CD4-positive, alpha-beta memory T cell (primary cell): ENCODE results near the gene LMO7. TPM values are rescaled to one million over a fixed set of nuclear protein-coding genes. Genes with fewer than 3 reads are reported as not detected.
A peak's percentile ranks its signal among the peaks of the same experiment; 100 is the strongest.

ENCODE experiments used
- CTCF ChIA-PET: fragments of 350-600 bp; sonication (Branson Sonifier 250); formaldehyde crosslinking; loops from one replicate; lab custom pipeline; 2021; ENCODE audit warnings: inconsistent platforms; ENCODE audit not compliant: partially characterized antibody; lab: Charles Lee
- POLR2A ChIA-PET: fragments of 350-600 bp; sonication (Branson Sonifier 250); formaldehyde crosslinking; loops from one replicate; lab custom pipeline; 2021; ENCODE audit not compliant: partially characterized antibody; lab: Charles Lee
- DNase-seq, 5 donors: peaks; one replicate each; pipeline versions ENCODE4 v3.0.0 to v3.0.0-alpha.2; 2020 to 2022; ENCODE audit warnings: mixed read lengths in 1 of 5
- H3K27ac ChIP-seq: one replicate; pipeline ENCODE4 v1.7.0; 2013; ENCODE audit warnings: low read depth, low read length
- H3K27me3 ChIP-seq: 2 replicates; pipeline ENCODE4 v1.7.0; 2013; ENCODE audit warnings: mild to moderate bottlenecking, low read length, moderate library complexity; ENCODE audit not compliant: insufficient read depth
- H3K36me3 ChIP-seq: 2 replicates; pipeline ENCODE4 v1.7.0; 2013; ENCODE audit warnings: mild to moderate bottlenecking, low read length, moderate library complexity; ENCODE audit not compliant: insufficient read depth
- H3K4me1 ChIP-seq: 2 replicates; pipeline ENCODE4 v1.7.0; 2013; ENCODE audit warnings: mild to moderate bottlenecking, low read length, moderate library complexity; ENCODE audit not compliant: insufficient read depth
- H3K4me3 ChIP-seq, 2 donors: one replicate each; pipeline ENCODE4 v1.7.0; 2013; ENCODE audit warnings: low read length in 2 of 2, mild to moderate bottlenecking in 1 of 2
- H3K9me3 ChIP-seq, 2 donors: one replicate each; pipeline ENCODE4 v1.7.0; 2013; ENCODE audit warnings: low read length in 2 of 2, control low read depth in 1 of 2; ENCODE audit not compliant: control insufficient read depth in 1 of 2
- H3K27ac Mint-ChIP-seq, 7 donors: one replicate each; pipeline ENCODE4 v1.8.0; 2020 to 2021; ENCODE audit warnings: mixed read lengths in 7 of 7, mild to moderate bottlenecking in 6 of 7, inconsistent platforms in 3 of 7, moderate library complexity in 3 of 7
- H3K27me3 Mint-ChIP-seq, 2 donors: one replicate each; pipeline ENCODE4 v1.8.0; 2020 to 2021; ENCODE audit warnings: mixed read lengths in 2 of 2
- H3K36me3 Mint-ChIP-seq, 2 donors: one replicate each; pipeline ENCODE4 v1.8.0; 2020 to 2021; ENCODE audit warnings: mixed read lengths in 2 of 2, inconsistent platforms in 1 of 2, mild to moderate bottlenecking in 1 of 2
- H3K4me1 Mint-ChIP-seq, 4 donors: one replicate each; pipeline ENCODE4 v1.8.0; 2020 to 2021; ENCODE audit warnings: mixed read lengths in 4 of 4, mild to moderate bottlenecking in 1 of 4
- H3K4me3 Mint-ChIP-seq, 8 donors: one replicate each; pipeline ENCODE4 v1.8.0; 2020 to 2021; ENCODE audit warnings: mixed read lengths in 8 of 8, mild to moderate bottlenecking in 7 of 8, moderate library complexity in 6 of 8, inconsistent platforms in 3 of 8
- H3K9me3 Mint-ChIP-seq, 8 donors: one replicate each; pipeline ENCODE4 v1.8.0; 2020 to 2021; ENCODE audit warnings: mixed read lengths in 8 of 8, mild to moderate bottlenecking in 5 of 8, inconsistent platforms in 3 of 8, moderate library complexity in 1 of 8
- intact Hi-C: fragments of 100-400 bp; cut with micrococcal nuclease; formaldehyde crosslinking; loops from one replicate; pipeline ENCODE4 v1.15.1; 2023
- polyA plus RNA-seq, 2 donors: library from polyadenylated mRNA; unstranded; fragments of 300-500 nt; fragmentation: Illumina TruSeq; gene quantifications; one replicate each; pipeline ENCODE4 v1.2.3, GENCODE V29; 2021
- total RNA-seq, 2 experiments: library from RNA; stranded (reverse); gene quantifications; one replicate each; pipeline ENCODE4 v1.2.3, GENCODE V29; 2021

LMO7 gene
- total and polyA plus RNA-seq, 4 experiments from 2014 or later, result 5.4 to 29.4 (median 20.0) TPM

DNA sequence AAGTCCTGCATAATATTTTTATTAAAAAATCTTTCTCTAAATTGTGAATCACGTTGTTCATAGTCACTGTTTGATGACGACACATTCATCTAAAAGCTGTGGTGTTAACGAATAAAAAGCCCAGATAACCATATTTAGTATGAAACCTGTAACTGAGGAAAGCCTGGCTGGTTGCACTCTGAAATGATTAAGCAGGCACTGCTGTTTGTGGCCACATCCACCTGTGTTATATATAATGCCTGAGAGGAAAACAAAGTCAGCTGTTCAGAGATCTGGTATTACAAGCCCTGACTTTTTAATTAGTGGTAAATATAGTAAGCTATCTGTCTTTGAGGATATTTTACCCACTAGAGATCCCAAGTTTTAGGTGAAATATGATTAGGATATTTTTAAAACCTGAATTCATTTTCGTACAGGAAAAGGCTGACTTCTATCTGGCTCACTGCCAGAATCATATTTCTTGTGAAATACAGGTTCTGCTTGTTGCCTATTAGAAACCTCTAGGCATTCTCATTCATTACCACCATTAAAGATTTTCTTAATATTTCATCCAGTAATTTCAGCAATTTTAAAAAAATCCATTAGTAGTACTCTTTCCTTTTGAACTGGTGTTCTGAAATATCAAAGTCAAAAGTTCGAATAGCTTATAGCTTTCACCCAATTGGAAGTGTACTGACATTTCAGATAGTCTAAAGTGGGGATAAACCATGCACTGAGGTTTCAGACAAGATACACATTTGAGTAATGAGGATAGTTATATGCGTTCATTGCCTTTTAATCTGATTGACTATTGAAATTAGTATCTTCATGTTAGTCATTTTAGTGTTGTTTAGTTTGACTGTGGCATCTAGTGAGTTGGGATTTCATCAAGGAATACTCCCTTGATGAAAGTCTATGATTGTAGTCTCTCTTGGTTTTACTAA, 79.7 kb downstream of the LMO7 start:
- peaks cover 0 to 1% (median 0%) of the 10 kb centered on the region in 8 donors for H3K9me3 Mint-ChIP-seq
- ChIA-PET CTCF (interaction anchor here (7.2 kb wide), 1 partner anchor 20 kb away, joined by 37 read pairs; no protein-coding TSS in a partner anchor), POLR2A (no interaction called here)
- no peaks in the 10 kb centered on the region for H3K27me3 ChIP-seq
- no peak overlapping the region for H3K27ac Mint-ChIP-seq
- no peak overlapping the region for H3K4me3 ChIP-seq
- no peak overlapping the region for H3K4me3 Mint-ChIP-seq
- no peak overlapping the region for H3K27ac ChIP-seq
- no peak for DNase-seq
- peaks cover 8 to 32% of the 10 kb centered on the region in 2 donors for H3K36me3 Mint-ChIP-seq
- no peaks in the 10 kb centered on the region for H3K27me3 Mint-ChIP-seq
- no peaks in the 10 kb centered on the region for H3K9me3 ChIP-seq
- intact Hi-C loops, result no loop called here
- H3K36me3 ChIP-seq, result no peaks in the 10 kb centered on the region
- H3K4me1 Mint-ChIP-seq, result peaks cover 0 to 2% (median under 1%) of the 10 kb centered on the region in 4 donors
- H3K4me1 ChIP-seq, result no peaks in the 10 kb centered on the region

DNA sequence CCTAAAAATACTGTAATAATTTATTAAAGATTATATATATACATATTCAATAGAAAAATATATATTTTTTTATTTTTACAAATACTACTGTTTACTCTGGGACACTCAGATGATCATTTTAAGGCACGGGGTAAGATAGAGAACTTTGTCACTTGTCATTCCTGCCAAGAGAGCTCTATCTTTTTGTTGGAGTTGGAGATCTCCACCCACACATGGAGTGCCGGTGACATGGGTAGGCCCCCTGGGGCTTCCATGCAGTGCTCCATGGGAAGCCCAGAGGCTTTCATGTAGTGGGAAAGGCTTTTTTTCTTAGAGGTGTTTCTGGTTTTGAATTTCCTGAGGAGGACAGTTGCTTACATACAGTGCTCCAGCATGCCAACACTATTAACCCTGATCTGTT, 81.4 kb downstream of the LMO7 start:
- H3K4me3 Mint-ChIP-seq, result no peak overlapping the region

DNA sequence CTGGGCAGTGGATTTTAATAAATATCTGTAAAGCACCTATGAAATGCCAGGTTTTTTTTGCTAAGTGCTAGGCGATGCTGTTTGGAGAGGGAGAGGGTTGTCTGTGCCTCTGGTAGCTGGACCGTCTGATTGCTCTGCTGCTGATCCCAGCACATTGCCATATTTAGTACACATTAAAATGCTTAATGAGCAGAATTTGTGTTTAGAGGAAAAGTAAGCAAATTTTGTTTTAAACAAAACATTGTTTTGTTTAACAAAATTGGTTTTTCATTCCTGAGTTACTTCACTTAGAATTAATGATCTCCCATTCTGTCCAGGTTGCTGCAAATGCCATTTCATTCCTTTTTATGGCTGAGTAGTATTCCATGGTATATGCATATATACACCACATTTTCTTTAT, 85.2 kb downstream of the LMO7 start:
- intact Hi-C loops, result no loop called here
- Histone ChIP-seq H3K9me3 (no peaks in the 10 kb centered on the region), H3K27me3 (no peaks in the 10 kb centered on the region), H3K4me3 (no peak overlapping the region), H3K4me1 (no peaks in the 10 kb centered on the region), H3K36me3 (no peaks in the 10 kb centered on the region), H3K27ac (no peak overlapping the region)
- Mint-ChIP-seq H3K9me3 (peaks cover 0 to 3% (median 0%) of the 10 kb centered on the region in 8 donors), H3K4me3 (no peak overlapping the region), H3K36me3 (peaks cover 3 to 20% of the 10 kb centered on the region in 2 donors), H3K4me1 (peaks cover 0 to 1% (median 0%) of the 10 kb centered on the region in 4 donors), H3K27ac (no peak overlapping the region), H3K27me3 (no peaks in the 10 kb centered on the region)
- DNase-seq, result no peak
- ChIA-PET POLR2A (no interaction called here), CTCF (no interaction called here)

More for the DNA sequence above, 81.4 kb downstream of the LMO7 start:
- CTCF ChIA-PET, result interaction anchor here (0.6 to 7.2 kb wide), 2 partner anchors 22 to 152 kb away, joined by 3 to 37 read pairs; no protein-coding TSS in a partner anchor
- H3K27me3 Mint-ChIP-seq, result no peaks in the 10 kb centered on the region
- POLR2A ChIA-PET, result no interaction called here
- DNase-seq, result no peak
- Histone ChIP-seq H3K27me3 (no peaks in the 10 kb centered on the region), H3K27ac (no peak overlapping the region), H3K9me3 (no peaks in the 10 kb centered on the region), H3K4me1 (no peaks in the 10 kb centered on the region), H3K4me3 (no peak overlapping the region), H3K36me3 (no peaks in the 10 kb centered on the region)
- H3K36me3 Mint-ChIP-seq, result peaks cover 8 to 21% of the 10 kb centered on the region in 2 donors
- peaks cover 0 to 2% (median under 1%) of the 10 kb centered on the region in 4 donors for H3K4me1 Mint-ChIP-seq
- intact Hi-C loops, result no loop called here
- H3K27ac Mint-ChIP-seq, result no peak overlapping the region
- peaks cover 0 to 3% (median 0%) of the 10 kb centered on the region in 8 donors for H3K9me3 Mint-ChIP-seq

DNA sequence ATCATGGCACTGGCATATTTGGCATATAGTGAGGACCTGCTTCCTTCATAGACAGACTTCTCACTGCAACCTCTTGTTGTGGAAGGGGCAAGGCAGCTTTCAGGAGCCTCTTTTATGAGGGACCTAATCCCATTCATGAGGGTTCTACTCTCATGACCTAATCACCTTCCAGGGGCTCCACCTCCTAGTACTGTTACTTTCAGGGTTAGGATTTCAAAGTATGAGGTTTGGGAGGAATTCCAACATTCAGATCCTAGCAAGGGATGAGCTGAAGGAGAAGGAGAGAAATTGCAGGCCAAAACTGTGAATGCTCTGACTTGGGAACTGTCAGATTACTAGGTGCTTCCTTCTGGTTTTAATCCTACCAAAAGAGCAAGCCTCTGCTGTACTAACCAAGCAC, 87.8 kb downstream of the LMO7 start:
- ChIA-PET CTCF (interaction anchor here (1.0 kb wide), 1 partner anchor 32 kb away, joined by 3 read pairs; no protein-coding TSS in a partner anchor), POLR2A (no interaction called here)
- peaks cover 0 to 6% (median 0%) of the 10 kb centered on the region in 8 donors for H3K9me3 Mint-ChIP-seq

DNA sequence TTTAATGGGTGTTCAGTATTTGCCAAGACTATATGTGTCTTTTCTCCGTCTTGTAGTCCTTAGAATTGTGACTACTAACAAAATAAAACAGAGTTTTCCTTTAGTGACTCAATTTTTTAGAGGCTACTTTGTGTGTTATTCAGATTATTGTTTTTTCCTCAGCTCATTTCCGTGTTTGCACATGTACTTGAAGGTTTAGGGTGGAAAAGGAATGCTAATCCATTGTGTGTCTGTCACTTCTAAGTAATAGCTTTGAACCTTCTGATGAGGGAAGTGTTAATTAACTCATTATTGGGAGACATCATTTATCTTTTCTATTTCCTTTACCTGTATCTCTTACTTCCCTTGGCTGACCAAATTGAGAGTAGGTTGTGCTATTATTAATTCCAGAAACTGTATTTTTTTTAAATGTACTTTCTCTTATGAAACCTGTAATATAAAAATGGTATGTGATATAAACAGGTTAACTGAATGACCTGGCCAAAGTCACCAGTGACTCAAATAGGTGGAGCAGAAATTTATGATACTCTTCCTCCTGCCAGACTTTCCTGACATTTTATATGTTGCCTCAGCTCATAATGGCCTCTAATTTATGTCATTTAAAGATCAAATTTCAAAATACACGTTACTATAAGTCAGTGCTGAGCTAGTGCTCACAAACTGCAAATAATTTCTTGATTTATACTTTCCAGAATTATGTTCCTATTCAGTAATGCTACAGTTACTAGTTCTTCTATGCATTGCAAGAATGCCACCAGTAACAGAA, 88.8 kb downstream of the LMO7 start:
- Mint-ChIP-seq H3K27me3 (no peaks in the 10 kb centered on the region), H3K36me3 (peaks cover 7 to 11% of the 10 kb centered on the region in 2 donors), H3K4me1 (peaks cover 0 to 5% (median 2%) of the 10 kb centered on the region in 4 donors), H3K9me3 (peaks cover 0 to 5% (median 0%) of the 10 kb centered on the region in 8 donors), H3K4me3 (no peak overlapping the region), H3K27ac (peak overlapping the region in 1 of 7 donors; percentile 70)
- Histone ChIP-seq H3K4me3 (no peak overlapping the region), H3K27ac (no peak overlapping the region), H3K36me3 (no peaks in the 10 kb centered on the region), H3K4me1 (no peaks in the 10 kb centered on the region), H3K9me3 (no peaks in the 10 kb centered on the region), H3K27me3 (no peaks in the 10 kb centered on the region)
- ChIA-PET CTCF (interaction anchor here (2.4 kb wide), 1 partner anchor 29 kb away, joined by 6 read pairs; no protein-coding TSS in a partner anchor), POLR2A (no interaction called here)
- intact Hi-C loops, result no loop called here
- no peak for DNase-seq

More for the DNA sequence above, 87.8 kb downstream of the LMO7 start:
- intact Hi-C loops, result no loop called here
- peaks cover 0 to 5% (median 2%) of the 10 kb centered on the region in 4 donors for H3K4me1 Mint-ChIP-seq
- no peak overlapping the region for H3K27ac Mint-ChIP-seq
- no peaks in the 10 kb centered on the region for H3K36me3 ChIP-seq
- no peaks in the 10 kb centered on the region for H3K9me3 ChIP-seq
- DNase-seq, result no peak
- H3K27me3 ChIP-seq, result no peaks in the 10 kb centered on the region
- no peaks in the 10 kb centered on the region for H3K4me1 ChIP-seq
- H3K27me3 Mint-ChIP-seq, result no peaks in the 10 kb centered on the region
- peaks cover 10 to 19% of the 10 kb centered on the region in 2 donors for H3K36me3 Mint-ChIP-seq
- H3K27ac ChIP-seq, result no peak overlapping the region
- no peak overlapping the region for H3K4me3 ChIP-seq
- no peak overlapping the region for H3K4me3 Mint-ChIP-seq

DNA sequence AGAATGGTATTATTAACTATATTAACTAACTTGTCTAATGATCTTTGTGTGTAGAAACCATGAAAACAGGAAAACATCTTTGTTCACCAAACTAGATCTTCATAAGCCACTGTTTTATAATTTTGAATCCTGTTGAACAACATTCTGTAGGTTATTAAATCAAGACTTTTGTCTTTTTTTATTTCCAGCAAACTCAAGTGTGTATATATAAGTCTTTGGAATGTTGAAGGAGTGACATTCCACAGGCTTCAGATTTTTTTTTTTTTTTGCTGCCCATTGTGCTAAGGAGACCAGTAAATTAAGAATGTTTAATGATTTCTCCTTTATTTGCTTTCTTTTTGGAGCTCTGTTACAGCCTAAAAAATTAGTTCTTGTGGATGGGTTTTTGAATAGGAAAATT, 89.6 kb downstream of the LMO7 start:
- Histone ChIP-seq H3K4me1 (no peaks in the 10 kb centered on the region), H3K36me3 (no peaks in the 10 kb centered on the region), H3K4me3 (no peak overlapping the region), H3K9me3 (no peaks in the 10 kb centered on the region), H3K27ac (no peak overlapping the region), H3K27me3 (no peaks in the 10 kb centered on the region)
- H3K4me3 Mint-ChIP-seq, result no peak overlapping the region
- ChIA-PET CTCF (interaction anchor here (2.4 kb wide), 1 partner anchor 30 kb away, joined by 6 read pairs; no protein-coding TSS in a partner anchor), POLR2A (no interaction called here)
- DNase-seq, result no peak
- intact Hi-C loops, result no loop called here
- no peaks in the 10 kb centered on the region for H3K27me3 Mint-ChIP-seq
- peaks cover 0 to 5% (median 0%) of the 10 kb centered on the region in 8 donors for H3K9me3 Mint-ChIP-seq
- no peak overlapping the region for H3K27ac Mint-ChIP-seq
- peaks cover 7 to 10% of the 10 kb centered on the region in 2 donors for H3K36me3 Mint-ChIP-seq
- peaks cover 0 to 5% (median 2%) of the 10 kb centered on the region in 4 donors for H3K4me1 Mint-ChIP-seq
